K562 (cell line): Measurements from ENCODE around the gene C6orf89. TPM values are rescaled to one million over a fixed set of nuclear protein-coding genes. Genes with fewer than 3 reads are reported as not detected.

Experiments used
- DDX20 ChIP-seq: fragments of 450-650 bp; IDR thresholded peaks from 2 replicates; pipeline ENCODE4 v1.6.1; 2016; ENCODE audit warnings: missing genetic modification characterization, low read depth, mild to moderate bottlenecking, missing compliant biosample characterization, moderate library complexity
- FOXA3 ChIP-seq, 2 experiments: fragments of 450-650 bp in 1 of 2; sonication (generic) in 1 of 2; formaldehyde crosslinking; IDR thresholded peaks in 1 of 2; conservative IDR thresholded peaks in 1 of 2; 2 replicates each; pipeline versions ENCODE4 v1.4.0 to v1.8.0; 2020 to 2022; ENCODE audit warnings: mild to moderate bottlenecking in 2 of 2, missing genetic modification reagents in 1 of 2
- FOXM1 ChIP-seq, 2 experiments: fragments of 450-650 bp in 1 of 2; sonication (generic) in 1 of 2; formaldehyde crosslinking in 1 of 2; IDR thresholded peaks; 2 replicates each; pipeline versions ENCODE4 v1.6.1 to v1.9.0; 2017 to 2022; ENCODE audit warnings: low read depth in 2 of 2, mild to moderate bottlenecking in 2 of 2, missing genetic modification reagents in 1 of 2, moderate library complexity in 1 of 2
- GABPB1 ChIP-seq: sonication (generic); formaldehyde crosslinking; IDR thresholded peaks from 2 replicates; pipeline ENCODE4 v1.8.0; 2022; ENCODE audit warnings: mild to moderate bottlenecking, missing genetic modification reagents
- JUNB ChIP-seq: fragments of 450-650 bp; formaldehyde crosslinking; conservative IDR thresholded peaks from 2 replicates; pipeline ENCODE4 v1.4.0; 2020; ENCODE audit warnings: mild to moderate bottlenecking
- L3MBTL2 ChIP-seq: fragments of 450-650 bp; IDR thresholded peaks from 2 replicates; pipeline ENCODE4 v1.6.1; 2016; ENCODE audit warnings: mild to moderate bottlenecking, moderate library complexity
- MTA2 ChIP-seq: fragments of 450-650 bp; IDR thresholded peaks from 2 replicates; pipeline ENCODE4 v1.6.1; 2016; ENCODE audit warnings: low read depth
- NFE2 ChIP-seq: IDR thresholded peaks from 2 replicates; pipeline ENCODE4 v1.6.1; 2014; ENCODE audit warnings: antibody characterized with exemption, low read depth
- POLR2AphosphoS2 ChIP-seq: IDR thresholded peaks from 2 replicates; pipeline ENCODE4 v1.6.1; 2012; ENCODE audit warnings: low read length, improper control_type of control experiment
- SREBF2 ChIP-seq: sonication (generic); formaldehyde crosslinking; IDR thresholded peaks from 2 replicates; pipeline ENCODE4 v1.4.0; 2020; ENCODE audit warnings: mild to moderate bottlenecking, missing genetic modification reagents
- XRCC4 ChIP-seq: IDR thresholded peaks from one replicate; pipeline ENCODE4 v1.6.1; 2011; ENCODE audit not compliant: insufficient read depth, insufficient read length; ENCODE audit errors: extremely low read depth
- ZNF165 ChIP-seq: fragments of 250-450 bp; sonication (Bioruptor Pico); IDR thresholded peaks from 2 replicates; pipeline ENCODE4 v1.4.0; 2020; ENCODE audit warnings: borderline replicate concordance
- ZNF263 ChIP-seq: sonication (generic); formaldehyde crosslinking; IDR thresholded peaks from 2 replicates; pipeline ENCODE4 v1.8.0; 2022; ENCODE audit warnings: mild to moderate bottlenecking, missing genetic modification reagents, borderline replicate concordance
- ZZZ3 ChIP-seq: fragments of 450-650 bp; IDR thresholded peaks from 2 replicates; pipeline ENCODE4 v1.6.1; 2016; ENCODE audit warnings: antibody characterized with exemption, mild to moderate bottlenecking, moderate library complexity
- polyA plus RNA-seq, 8 experiments: library from polyadenylated mRNA; depleted of rRNA in 4 of 8; stranded (reverse) in 5 of 8; unstranded in 3 of 8; fragments of >200 nt; fragmentation: Nextera tagmentation in 2 of 8; fragmentation: Illumina TruSeq in 1 of 8; extraction: Ambion mirVana in 2 of 8; extraction: Trizol in 1 of 8; gene quantifications; 2 replicates each; pipeline versions ENCODE4 v1.2.1 to v1.2.3, GENCODE V29; 2011 to 2014; ENCODE audit warnings: inconsistent platforms in 1 of 8, missing spikeins in 1 of 8
- total RNA-seq, 7 experiments: library from RNA; depleted of rRNA in 6 of 7; stranded (reverse); fragments of >200 nt in 6 of 7; fragmentation: Illumina TruSeq in 2 of 7; extraction: Trizol in 2 of 7; gene quantifications; 2 replicates each; pipeline versions ENCODE4 v1.2.1 to v1.2.3, GENCODE V29; 2011 to 2021; ENCODE audit warnings: low replicate concordance in 1 of 7
- TF ChIP-seq, protein P1 (sequence below): fragments of 250-450 bp; sonication (Bioruptor Pico); IDR thresholded peaks from 2 replicates; pipeline ENCODE4 v1.5.0; 2021; ENCODE audit warnings: mild to moderate bottlenecking, moderate library complexity
- TF ChIP-seq, protein P2 (sequence below), 3 experiments: IDR thresholded peaks in 2 of 3; conservative IDR thresholded peaks in 1 of 3; 2 replicates each; pipeline ENCODE4 v1.5.1; 2011 to 2012; ENCODE audit warnings: low read length in 3 of 3, mild to moderate bottlenecking in 3 of 3, control low read depth in 2 of 3, improper control_type of control experiment in 1 of 3, inconsistent platforms in 1 of 3, low read depth in 1 of 3, mixed read lengths in 1 of 3, moderate library complexity in 1 of 3; ENCODE audit not compliant: insufficient read depth in 2 of 3
- TF ChIP-seq, protein P3 (sequence below): sonication (generic); formaldehyde crosslinking; IDR thresholded peaks from 2 replicates; pipeline ENCODE4 v1.8.0; 2022; ENCODE audit warnings: mild to moderate bottlenecking, missing genetic modification reagents
- TF ChIP-seq, protein P4 (sequence below): sonication (generic); formaldehyde crosslinking; IDR thresholded peaks from 2 replicates; pipeline ENCODE4 v1.4.0; 2020; ENCODE audit warnings: mild to moderate bottlenecking, missing genetic modification reagents
- TF ChIP-seq, protein P5 (sequence below): sonication (generic); formaldehyde crosslinking; IDR thresholded peaks from 2 replicates; pipeline ENCODE4 v1.9.0; 2022; ENCODE audit warnings: mild to moderate bottlenecking, missing genetic modification reagents

C6orf89 gene
- total and polyA plus RNA-seq, 9 of the 15 experiments (the other 6 are each of a cell fraction or from before 2014, with no cell fraction given) = 35.2 to 111 (median 58.5) TPM

DNA sequence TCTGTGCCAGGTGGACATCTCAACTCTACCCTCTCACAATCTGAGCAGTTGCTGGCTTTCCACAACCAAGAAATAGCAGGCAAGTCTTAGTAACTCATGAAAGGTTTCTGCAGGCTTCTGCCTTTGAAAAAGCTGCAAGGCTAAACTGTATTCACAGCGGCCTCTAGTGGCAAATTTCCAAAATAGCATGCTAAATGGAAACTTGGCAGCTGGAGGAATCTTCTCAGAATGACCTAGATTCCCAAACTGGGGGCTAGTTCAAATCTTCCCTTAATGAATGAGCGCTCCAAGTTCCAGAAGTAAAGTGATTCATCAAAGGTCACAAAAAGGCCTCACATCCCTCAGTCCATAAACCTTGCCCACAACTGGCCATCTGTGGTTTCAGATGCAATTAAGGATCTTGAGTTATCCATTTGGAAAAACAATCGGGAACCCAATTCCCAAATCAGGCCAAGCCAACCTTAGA is 34.6 kb upstream of the C6orf89 start (continued):
- TF ChIP-seq, protein P1, sequence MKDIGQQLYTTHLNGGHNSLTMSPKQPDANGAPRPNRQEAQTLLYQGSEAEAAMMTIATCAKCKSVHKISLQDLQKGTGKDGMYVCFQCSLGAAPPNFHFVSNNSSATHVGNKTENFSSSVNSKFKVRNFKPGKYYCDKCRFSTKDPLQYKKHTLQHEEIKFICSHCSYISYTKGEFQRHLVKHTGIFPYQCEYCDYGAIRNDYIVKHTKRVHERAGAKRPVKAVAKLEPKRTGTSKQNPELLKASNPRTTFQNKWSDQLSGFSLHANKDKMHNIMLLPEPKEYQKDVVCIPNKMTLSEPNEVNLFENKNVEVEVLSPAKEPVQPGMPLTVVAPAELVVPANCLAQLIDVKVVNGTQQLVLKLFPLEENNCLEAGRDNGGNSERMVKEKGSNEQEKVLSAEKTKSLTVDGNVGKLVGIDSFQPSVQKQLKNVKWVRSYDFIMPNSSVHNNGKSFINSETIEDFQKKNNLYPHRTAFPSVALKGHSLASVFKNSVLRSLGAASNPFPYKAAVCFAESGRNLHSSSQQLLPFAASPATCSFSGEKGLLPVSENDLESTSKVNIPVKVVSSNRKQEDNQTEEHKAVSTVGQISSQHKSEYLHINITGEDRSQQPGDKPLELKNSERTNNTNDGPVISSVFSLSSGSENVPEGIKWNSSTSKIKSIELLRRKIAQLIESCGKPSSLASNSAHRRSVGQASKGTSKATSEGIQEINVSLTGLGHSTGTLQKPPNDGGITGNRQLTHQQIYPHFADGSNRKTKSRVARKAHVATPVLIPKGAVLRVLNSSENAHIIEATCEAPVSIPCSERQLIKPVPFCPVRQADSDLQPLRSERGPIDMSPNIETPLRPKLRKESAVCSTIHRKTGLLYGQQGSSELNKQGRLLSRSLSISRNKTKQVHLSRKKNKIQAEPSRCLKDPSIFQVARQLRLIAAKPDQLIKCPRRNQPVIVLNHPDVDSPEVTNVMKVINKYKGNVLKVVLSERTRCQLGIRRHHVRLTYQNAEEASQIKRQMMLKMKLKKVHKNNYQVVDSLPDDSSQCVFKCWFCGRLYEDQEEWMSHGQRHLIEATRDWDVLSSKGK (CRISPR knock-in tag) = no peak
- TF ChIP-seq ZNF263 = 0 out of 2 replicates have a peak, but pooled peaks have one; percentile 21
- TF ChIP-seq, protein P2, sequence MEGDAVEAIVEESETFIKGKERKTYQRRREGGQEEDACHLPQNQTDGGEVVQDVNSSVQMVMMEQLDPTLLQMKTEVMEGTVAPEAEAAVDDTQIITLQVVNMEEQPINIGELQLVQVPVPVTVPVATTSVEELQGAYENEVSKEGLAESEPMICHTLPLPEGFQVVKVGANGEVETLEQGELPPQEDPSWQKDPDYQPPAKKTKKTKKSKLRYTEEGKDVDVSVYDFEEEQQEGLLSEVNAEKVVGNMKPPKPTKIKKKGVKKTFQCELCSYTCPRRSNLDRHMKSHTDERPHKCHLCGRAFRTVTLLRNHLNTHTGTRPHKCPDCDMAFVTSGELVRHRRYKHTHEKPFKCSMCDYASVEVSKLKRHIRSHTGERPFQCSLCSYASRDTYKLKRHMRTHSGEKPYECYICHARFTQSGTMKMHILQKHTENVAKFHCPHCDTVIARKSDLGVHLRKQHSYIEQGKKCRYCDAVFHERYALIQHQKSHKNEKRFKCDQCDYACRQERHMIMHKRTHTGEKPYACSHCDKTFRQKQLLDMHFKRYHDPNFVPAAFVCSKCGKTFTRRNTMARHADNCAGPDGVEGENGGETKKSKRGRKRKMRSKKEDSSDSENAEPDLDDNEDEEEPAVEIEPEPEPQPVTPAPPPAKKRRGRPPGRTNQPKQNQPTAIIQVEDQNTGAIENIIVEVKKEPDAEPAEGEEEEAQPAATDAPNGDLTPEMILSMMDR (IDR thresholded peaks at IDR 0.05 in 2 of 3, conservative IDR thresholded peaks at IDR 0.05 in 1 of 3; ENCODE audit: insufficient read depth in 2 of 3, low read depth in 1 of 3, low read length in 3 of 3) = peak; percentile 86 to 98 (median 91)
- no peak for TF ChIP-seq DDX20 (tag)
- no peak for TF ChIP-seq FOXM1 (IDR thresholded peaks at IDR 0.05; ENCODE audit: low read depth)
- TF ChIP-seq FOXM1 (CRISPR knock-in tag; IDR thresholded peaks at IDR 0.05; ENCODE audit: low read depth) = no peak
- no peak for TF ChIP-seq NFE2
- TF ChIP-seq, protein P3, sequence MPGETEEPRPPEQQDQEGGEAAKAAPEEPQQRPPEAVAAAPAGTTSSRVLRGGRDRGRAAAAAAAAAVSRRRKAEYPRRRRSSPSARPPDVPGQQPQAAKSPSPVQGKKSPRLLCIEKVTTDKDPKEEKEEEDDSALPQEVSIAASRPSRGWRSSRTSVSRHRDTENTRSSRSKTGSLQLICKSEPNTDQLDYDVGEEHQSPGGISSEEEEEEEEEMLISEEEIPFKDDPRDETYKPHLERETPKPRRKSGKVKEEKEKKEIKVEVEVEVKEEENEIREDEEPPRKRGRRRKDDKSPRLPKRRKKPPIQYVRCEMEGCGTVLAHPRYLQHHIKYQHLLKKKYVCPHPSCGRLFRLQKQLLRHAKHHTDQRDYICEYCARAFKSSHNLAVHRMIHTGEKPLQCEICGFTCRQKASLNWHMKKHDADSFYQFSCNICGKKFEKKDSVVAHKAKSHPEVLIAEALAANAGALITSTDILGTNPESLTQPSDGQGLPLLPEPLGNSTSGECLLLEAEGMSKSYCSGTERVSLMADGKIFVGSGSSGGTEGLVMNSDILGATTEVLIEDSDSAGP (CRISPR knock-in tag) = no peak
- TF ChIP-seq POLR2AphosphoS2 = no peak
- TF ChIP-seq, protein P4, sequence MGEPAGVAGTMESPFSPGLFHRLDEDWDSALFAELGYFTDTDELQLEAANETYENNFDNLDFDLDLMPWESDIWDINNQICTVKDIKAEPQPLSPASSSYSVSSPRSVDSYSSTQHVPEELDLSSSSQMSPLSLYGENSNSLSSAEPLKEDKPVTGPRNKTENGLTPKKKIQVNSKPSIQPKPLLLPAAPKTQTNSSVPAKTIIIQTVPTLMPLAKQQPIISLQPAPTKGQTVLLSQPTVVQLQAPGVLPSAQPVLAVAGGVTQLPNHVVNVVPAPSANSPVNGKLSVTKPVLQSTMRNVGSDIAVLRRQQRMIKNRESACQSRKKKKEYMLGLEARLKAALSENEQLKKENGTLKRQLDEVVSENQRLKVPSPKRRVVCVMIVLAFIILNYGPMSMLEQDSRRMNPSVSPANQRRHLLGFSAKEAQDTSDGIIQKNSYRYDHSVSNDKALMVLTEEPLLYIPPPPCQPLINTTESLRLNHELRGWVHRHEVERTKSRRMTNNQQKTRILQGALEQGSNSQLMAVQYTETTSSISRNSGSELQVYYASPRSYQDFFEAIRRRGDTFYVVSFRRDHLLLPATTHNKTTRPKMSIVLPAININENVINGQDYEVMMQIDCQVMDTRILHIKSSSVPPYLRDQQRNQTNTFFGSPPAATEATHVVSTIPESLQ (CRISPR knock-in tag) = no peak
- no peak for TF ChIP-seq ZNF165
- no peak for TF ChIP-seq MTA2
- TF ChIP-seq, protein P5, sequence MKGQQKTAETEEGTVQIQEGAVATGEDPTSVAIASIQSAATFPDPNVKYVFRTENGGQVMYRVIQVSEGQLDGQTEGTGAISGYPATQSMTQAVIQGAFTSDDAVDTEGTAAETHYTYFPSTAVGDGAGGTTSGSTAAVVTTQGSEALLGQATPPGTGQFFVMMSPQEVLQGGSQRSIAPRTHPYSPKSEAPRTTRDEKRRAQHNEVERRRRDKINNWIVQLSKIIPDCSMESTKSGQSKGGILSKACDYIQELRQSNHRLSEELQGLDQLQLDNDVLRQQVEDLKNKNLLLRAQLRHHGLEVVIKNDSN (CRISPR knock-in tag) = no peak
- TF ChIP-seq L3MBTL2 = no peak
- no peak for TF ChIP-seq SREBF2
- TF ChIP-seq JUNB (CRISPR knock-in tag) = no peak
- TF ChIP-seq FOXA3 (CRISPR knock-in tag; conservative IDR thresholded peaks at IDR 0.05 in 1 of 2, IDR thresholded peaks at IDR 0.05 in 1 of 2) = no peak
- TF ChIP-seq XRCC4 = no peak
- no peak; the same call in 1 of the 2 replicates for TF ChIP-seq GABPB1 (CRISPR knock-in tag)
- no peak for TF ChIP-seq ZZZ3
